GM19035 (cell line): Measurements from ENCODE around the gene TMEM208.

Source experiments
- ATAC-seq: cut with Tn5 transposase; IDR thresholded peaks from one replicate; pipeline ENCODE4 v1.9.1; 2021; ENCODE audit not compliant: unreplicated experiment

The TMEM208 gene

GRCh38 chr16:67191411-67191994 is 35.4 kb upstream of the TMEM208 start:
- ATAC-seq, result no peak

- ATAC-seq, result peak; percentile 90
These were observed 34.8 kb upstream of the TMEM208 start, which contains the start of gene E2F4 for GRCh38 chr16:67191995-67192681. TSS of gene E2F4 (plus strand) at chr16:67192155. CDS start at chr16:67192228, 73 bp downstream.

- ATAC-seq, result peak; percentile 5
These were observed 34.1 kb upstream of the TMEM208 start for GRCh38 chr16:67192781-67193361.

GRCh38 chr16:67193536-67193935 is 33.4 kb upstream of the TMEM208 start:
- ATAC-seq, result no peak

GRCh38 chr16:67194260-67194659 is 32.7 kb upstream of the TMEM208 start:
- ATAC-seq, result no peak

- no peak for ATAC-seq
These were observed 31.3 kb upstream of the TMEM208 start for GRCh38 chr16:67195676-67196075.

- no peak for ATAC-seq
These were observed 30.0 kb upstream of the TMEM208 start for GRCh38 chr16:67196881-67197280.

- no peak for ATAC-seq
These were observed 29.2 kb upstream of the TMEM208 start for GRCh38 chr16:67197704-67198103.

- no peak for ATAC-seq
These were observed 28.6 kb upstream of the TMEM208 start for GRCh38 chr16:67198238-67198734.

GRCh38 chr16:67199011-67199807 is 27.7 kb upstream of the TMEM208 start, which contains the start of gene ELMO3:
TSS of gene ELMO3 (plus strand) at chr16:67199131. CDS start at chr16:67199327, 196 bp downstream.
- ATAC-seq, result no peak

GRCh38 chr16:67199808-67200198 is 27.1 kb upstream of the TMEM208 start:
- ATAC-seq, result no peak

- no peak for ATAC-seq
These were observed 26.4 kb upstream of the TMEM208 start for GRCh38 chr16:67200491-67200890.

GRCh38 chr16:67201411-67202345 is 25.3 kb upstream of the TMEM208 start:
- ATAC-seq, result no peak

- no peak for ATAC-seq
These were observed 24.5 kb upstream of the TMEM208 start for GRCh38 chr16:67202426-67202825.

GRCh38 chr16:67202956-67203493 is 23.9 kb upstream of the TMEM208 start:
- no peak for ATAC-seq

GRCh38 chr16:67204076-67204475 is 22.9 kb upstream of the TMEM208 start:
- no peak for ATAC-seq

- ATAC-seq, result no peak
These were observed 20.6 kb upstream of the TMEM208 start for GRCh38 chr16:67206129-67206837.

- ATAC-seq, result no peak
These were observed 20.1 kb upstream of the TMEM208 start for GRCh38 chr16:67206838-67207248.
